Vagina (tissue), 2 donors: Measurements from ENCODE around the gene TEX264.

Experiments used
- POLR2A ChIP-seq, 2 donors: fragments of 450-650 bp; IDR thresholded peaks; one replicate each; pipeline ENCODE4 v1.6.1; 2017; ENCODE audit warnings: antibody characterized with exemption in 2 of 2, mild to moderate bottlenecking in 2 of 2, moderate library complexity in 2 of 2
- POLR2AphosphoS5 ChIP-seq, 2 donors: sonication (generic); formaldehyde crosslinking; IDR thresholded peaks; one replicate each; pipeline ENCODE4 v1.9.0; 2017; ENCODE audit warnings: antibody characterized with exemption in 2 of 2, mild to moderate bottlenecking in 2 of 2, low read depth in 1 of 2; ENCODE audit not compliant: insufficient read depth in 1 of 2
- TF ChIP-seq, protein P1 (sequence below), 3 experiments: fragments of 450-650 bp in 2 of 3; fragments of 200-600 bp in 1 of 3; sonication (generic) in 1 of 3; IDR thresholded peaks; one replicate each; pipeline ENCODE4 v1.5.1; 2017 to 2019; ENCODE audit warnings: antibody characterized with exemption in 3 of 3, mild to moderate bottlenecking in 2 of 3, moderate library complexity in 2 of 3

DNA sequence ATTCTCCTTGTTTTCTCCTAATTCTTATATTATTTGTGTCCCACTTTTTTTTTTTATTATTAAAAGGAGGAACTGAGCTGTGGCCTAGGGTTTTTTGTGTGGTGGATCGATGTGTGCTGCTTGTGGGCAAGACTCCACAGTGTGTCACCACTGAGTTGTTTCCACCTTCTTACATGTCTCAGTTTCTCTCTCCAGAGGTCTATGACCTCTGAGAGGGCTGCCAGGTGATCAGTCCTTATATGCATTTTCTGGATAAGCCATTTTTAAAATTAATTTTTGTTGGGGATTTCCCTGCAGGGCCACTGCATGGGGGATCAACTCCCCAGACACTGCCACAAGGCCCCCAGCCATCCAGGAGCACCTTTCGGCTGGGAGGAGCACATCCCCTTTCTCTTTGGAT is 80.2 kb downstream of the TEX264 start:
- TF ChIP-seq, protein P1, sequence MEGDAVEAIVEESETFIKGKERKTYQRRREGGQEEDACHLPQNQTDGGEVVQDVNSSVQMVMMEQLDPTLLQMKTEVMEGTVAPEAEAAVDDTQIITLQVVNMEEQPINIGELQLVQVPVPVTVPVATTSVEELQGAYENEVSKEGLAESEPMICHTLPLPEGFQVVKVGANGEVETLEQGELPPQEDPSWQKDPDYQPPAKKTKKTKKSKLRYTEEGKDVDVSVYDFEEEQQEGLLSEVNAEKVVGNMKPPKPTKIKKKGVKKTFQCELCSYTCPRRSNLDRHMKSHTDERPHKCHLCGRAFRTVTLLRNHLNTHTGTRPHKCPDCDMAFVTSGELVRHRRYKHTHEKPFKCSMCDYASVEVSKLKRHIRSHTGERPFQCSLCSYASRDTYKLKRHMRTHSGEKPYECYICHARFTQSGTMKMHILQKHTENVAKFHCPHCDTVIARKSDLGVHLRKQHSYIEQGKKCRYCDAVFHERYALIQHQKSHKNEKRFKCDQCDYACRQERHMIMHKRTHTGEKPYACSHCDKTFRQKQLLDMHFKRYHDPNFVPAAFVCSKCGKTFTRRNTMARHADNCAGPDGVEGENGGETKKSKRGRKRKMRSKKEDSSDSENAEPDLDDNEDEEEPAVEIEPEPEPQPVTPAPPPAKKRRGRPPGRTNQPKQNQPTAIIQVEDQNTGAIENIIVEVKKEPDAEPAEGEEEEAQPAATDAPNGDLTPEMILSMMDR (IDR thresholded peaks at IDR 0.05), result no peak
- TF ChIP-seq POLR2A (IDR thresholded peaks at IDR 0.05) (no peak), POLR2AphosphoS5 (IDR thresholded peaks at IDR 0.05; ENCODE audit: insufficient read depth in 1 of 2, low read depth in 1 of 2) (no peak)
